GM23338 (cell line): ENCODE measurements around the gene SLC8A1. TPM values are rescaled to one million over a fixed set of nuclear protein-coding genes. Genes with fewer than 3 reads are reported as not detected.

ENCODE experiments used
- ATAC-seq: fragments of 200-7000 bp; cut with Tn5 transposase; 3 replicates; pipeline ENCODE4 v1.9.1; 2020
- DNase-seq: peaks from one replicate; pipeline ENCODE4 v3.0.0-alpha.2; 2015; ENCODE audit warnings: low spot score
- H2AFZ ChIP-seq: fragments of 200-600 bp; sonication (generic); 2 replicates; pipeline ENCODE4 v1.8.0; 2016; ENCODE audit warnings: antibody characterized with exemption, mild to moderate bottlenecking, moderate library complexity
- H3F3A ChIP-seq: fragments of 200-600 bp; sonication (generic); replicated peaks from 2 replicates; pipeline ENCODE4 v1.8.0; 2017; ENCODE audit warnings: antibody characterized with exemption, mixed run types, low read depth
- H3K27ac ChIP-seq: fragments of 200-600 bp; sonication (generic); 2 replicates; pipeline ENCODE4 v1.6.1; 2016; ENCODE audit warnings: low read depth
- H3K27me3 ChIP-seq: fragments of 200-600 bp; sonication (generic); 2 replicates; pipeline ENCODE4 v1.8.0; 2016; ENCODE audit warnings: mild to moderate bottlenecking, mixed run types, moderate library complexity; ENCODE audit not compliant: insufficient read depth
- H3K36me3 ChIP-seq: fragments of 200-600 bp; sonication (generic); 2 replicates; pipeline ENCODE4 v1.8.0; 2016; ENCODE audit warnings: mild to moderate bottlenecking; ENCODE audit not compliant: insufficient read depth
- H3K4me1 ChIP-seq: fragments of 200-600 bp; sonication (generic); 2 replicates; pipeline ENCODE4 v1.8.0; 2016; ENCODE audit warnings: mild to moderate bottlenecking, moderate library complexity; ENCODE audit not compliant: insufficient read depth
- H3K4me2 ChIP-seq: fragments of 200-600 bp; sonication (generic); 2 replicates; pipeline ENCODE4 v1.7.1; 2017; ENCODE audit warnings: mixed run types
- H3K4me3 ChIP-seq: fragments of 200-600 bp; sonication (generic); 2 replicates; pipeline ENCODE4 v1.6.1; 2016; ENCODE audit warnings: mixed run types
- H3K79me2 ChIP-seq: fragments of 200-600 bp; sonication (generic); replicated peaks from 2 replicates; pipeline ENCODE4 v1.8.0; 2017; ENCODE audit warnings: mild to moderate bottlenecking; ENCODE audit not compliant: insufficient read depth
- H3K9me2 ChIP-seq: fragments of 200-600 bp; sonication (generic); 2 replicates; pipeline ENCODE4 v1.8.0; 2017; ENCODE audit not compliant: insufficient read depth
- H4K20me1 ChIP-seq: fragments of 200-600 bp; sonication (generic); replicated peaks from 2 replicates; pipeline ENCODE4 v1.8.0; 2017; ENCODE audit warnings: mild to moderate bottlenecking; ENCODE audit not compliant: insufficient read depth
- H3K27ac Mint-ChIP-seq: 2 replicates; pipeline ENCODE4 v1.8.0; 2020; ENCODE audit warnings: inconsistent platforms, mild to moderate bottlenecking, moderate library complexity, mixed read lengths
- H3K27me3 Mint-ChIP-seq: 3 replicates; pipeline ENCODE4 v1.8.0; 2022; ENCODE audit warnings: low read depth, mild to moderate bottlenecking, moderate library complexity, mixed read lengths, inconsistent platforms; ENCODE audit not compliant: insufficient read depth, poor library complexity
- H3K36me3 Mint-ChIP-seq: 3 replicates; pipeline ENCODE4 v1.8.0; 2021; ENCODE audit warnings: low read depth, mild to moderate bottlenecking, inconsistent platforms, moderate library complexity, mixed read lengths
- H3K4me1 Mint-ChIP-seq: 3 replicates; pipeline ENCODE4 v1.8.0; 2020; ENCODE audit warnings: mild to moderate bottlenecking, inconsistent platforms, mixed read lengths
- H3K4me3 Mint-ChIP-seq: 3 replicates; pipeline ENCODE4 v1.8.0; 2021; ENCODE audit warnings: moderate library complexity, mild to moderate bottlenecking, inconsistent platforms, mixed read lengths
- H3K9me3 Mint-ChIP-seq: 3 replicates; pipeline ENCODE4 v1.8.0; 2020; ENCODE audit warnings: moderate library complexity, mild to moderate bottlenecking, inconsistent platforms, mixed read lengths
- CREB1 ChIP-seq: fragments of 250-450 bp; sonication (Bioruptor Pico); IDR thresholded peaks from 2 replicates; pipeline ENCODE4 v1.5.0; 2020; ENCODE audit warnings: low read depth, mild to moderate bottlenecking, moderate library complexity
- CTCF ChIP-seq, 2 experiments: fragments of 200-600 bp in 1 of 2; sonication (generic) in 1 of 2; conservative IDR thresholded peaks; 2 replicates each; pipeline versions ENCODE4 v1.5.1 to v1.6.1; 2016 to 2017; ENCODE audit warnings: antibody characterized with exemption in 2 of 2, low read depth in 2 of 2, mild to moderate bottlenecking in 2 of 2, moderate library complexity in 1 of 2
- ETS1 ChIP-seq: IDR thresholded peaks from 2 replicates; pipeline ENCODE4 v1.6.1; 2016; ENCODE audit warnings: antibody characterized with exemption
- EZH2 ChIP-seq: fragments of 200-600 bp; sonication (generic); IDR thresholded peaks from one replicate; pipeline ENCODE4 v1.8.0; 2017; ENCODE audit warnings: antibody characterized with exemption, mild to moderate bottlenecking, low read depth; ENCODE audit not compliant: unreplicated experiment
- EZH2phosphoT487 ChIP-seq: fragments of 200-600 bp; sonication (generic); IDR thresholded peaks from one replicate; pipeline ENCODE4 v1.8.1; 2018; ENCODE audit warnings: antibody characterized with exemption; ENCODE audit not compliant: unreplicated experiment
- NANOG ChIP-seq: IDR thresholded peaks from 2 replicates; pipeline ENCODE4 v1.6.1; 2016; ENCODE audit warnings: antibody characterized with exemption, borderline replicate concordance
- REST ChIP-seq: IDR thresholded peaks from one replicate; pipeline ENCODE4 v1.6.1; 2018; ENCODE audit warnings: antibody characterized with exemption; ENCODE audit not compliant: unreplicated experiment
- ZNF331 ChIP-seq: fragments of 250-450 bp; sonication (Bioruptor Pico); IDR thresholded peaks from 2 replicates; pipeline ENCODE4 v1.5.0; 2020; ENCODE audit warnings: low read depth, mild to moderate bottlenecking, moderate library complexity
- polyA plus RNA-seq: library from polyadenylated mRNA; unstranded; fragments of >200 nt; fragmentation: Nextera tagmentation; extraction: Ambion mirVana; gene quantifications from 2 replicates; pipeline ENCODE4 v1.2.1, GENCODE V29; 2016
- total RNA-seq: library from RNA; depleted of rRNA; stranded (reverse); fragments of >200 nt; shearing (Covaris generic); gene quantifications from 2 replicates; pipeline ENCODE4 v1.2.3, GENCODE V29; 2014

SLC8A1 gene
- total and polyA plus RNA-seq, 2 experiments from 2014 or later, result 2.5 to 3.3 TPM

GRCh38 chr2:40283111-40283909 is 168.6 kb downstream of the SLC8A1 start:
- DNase-seq, result no peak
- Mint-ChIP-seq H3K27ac (0 out of 2 replicates have a peak overlapping the region, but pooled peaks have one; percentile 34), H3K4me1 (peaks cover 5% of the 10 kb centered on the region; the same call in 1 of the 3 replicates)

GRCh38 chr2:40282428-40282827 is 169.5 kb downstream of the SLC8A1 start:
- Histone ChIP-seq H3K4me2 (no peak overlapping the region), H3F3A (no peaks in the 10 kb centered on the region), H3K27me3 (no peaks in the 10 kb centered on the region), H3K27ac (no peak overlapping the region), H3K4me3 (no peak overlapping the region), H3K9me2 (no peaks in the 10 kb centered on the region), H3K4me1 (no peaks in the 10 kb centered on the region), H2AFZ (no peak overlapping the region), H3K36me3 (no peaks in the 10 kb centered on the region), H3K79me2 (no peaks in the 10 kb centered on the region), H4K20me1 (no peaks in the 10 kb centered on the region)
- ATAC-seq (no peak), DNase-seq (no peak)
- Mint-ChIP-seq H3K27me3 (no peaks in the 10 kb centered on the region), H3K4me3 (no peak overlapping the region), H3K27ac (no peak overlapping the region), H3K36me3 (no peaks in the 10 kb centered on the region), H3K9me3 (no peaks in the 10 kb centered on the region), H3K4me1 (peaks cover 3% of the 10 kb centered on the region; the same call in 1 of the 3 replicates)
- TF ChIP-seq NANOG (no peak), REST (no peak), CREB1 (CRISPR knock-in tag) (no peak), EZH2 (no peak), CTCF (conservative IDR thresholded peaks at IDR 0.05; ENCODE audit: low read depth in 2 of 2) (no peak), ETS1 (no peak), EZH2phosphoT487 (no peak), ZNF331 (no peak)

More at GRCh38 chr2:40283111-40283909, 168.6 kb downstream of the SLC8A1 start:
- no peaks in the 10 kb centered on the region for H3K4me1 ChIP-seq
- no peaks in the 10 kb centered on the region for H3K27me3 Mint-ChIP-seq
- H3K27ac ChIP-seq, result no peak overlapping the region
- no peaks in the 10 kb centered on the region for H3F3A ChIP-seq
- no peaks in the 10 kb centered on the region for H3K36me3 Mint-ChIP-seq
- H4K20me1 ChIP-seq, result no peaks in the 10 kb centered on the region
- no peak overlapping the region for H2AFZ ChIP-seq
- H3K9me3 Mint-ChIP-seq, result no peaks in the 10 kb centered on the region
- no peaks in the 10 kb centered on the region for H3K79me2 ChIP-seq
- H3K27me3 ChIP-seq, result no peaks in the 10 kb centered on the region
- no peak overlapping the region for H3K4me2 ChIP-seq
- no peak overlapping the region for H3K4me3 Mint-ChIP-seq
- no peak overlapping the region for H3K4me3 ChIP-seq
- H3K36me3 ChIP-seq, result no peaks in the 10 kb centered on the region
- TF ChIP-seq CTCF (conservative IDR thresholded peaks at IDR 0.05; ENCODE audit: low read depth in 2 of 2), result no peak
- H3K9me2 ChIP-seq, result no peaks in the 10 kb centered on the region
- ATAC-seq, result no peak
